NCI-H510A (cell line): ENCODE data around the gene MXD3.
"Not testable (repeated sequence)": the region's sequence is repeated elsewhere in the genome, so short reads cannot be mapped to it uniquely, and the experiment has no call there.

Experiments
- DNase-seq: peaks from one replicate; lab custom pipeline; 2025; lab: John Stamatoyannopoulos, UW

Gene MXD3

DNA sequence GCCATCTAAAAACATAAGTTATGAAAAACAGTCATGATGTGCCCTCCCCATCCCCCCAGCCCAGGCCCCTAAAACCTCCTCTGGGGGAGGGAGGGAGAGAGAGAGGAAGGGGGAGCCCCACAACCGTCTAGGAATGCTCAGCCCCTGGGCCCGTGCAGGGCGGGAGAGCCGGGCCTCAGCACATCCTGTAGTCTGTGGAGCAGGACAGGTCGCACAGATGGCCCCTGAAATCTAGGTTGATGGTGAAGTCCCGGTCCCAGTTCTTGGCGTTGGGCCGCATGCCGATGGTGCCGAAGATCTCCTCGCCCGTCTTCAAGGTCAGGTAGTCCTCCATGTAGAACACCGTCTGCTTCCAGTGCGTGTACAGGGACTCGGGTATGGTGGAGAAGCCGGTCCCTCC is 46.3 kb downstream of the MXD3 start:
- no peak for DNase-seq

DNA sequence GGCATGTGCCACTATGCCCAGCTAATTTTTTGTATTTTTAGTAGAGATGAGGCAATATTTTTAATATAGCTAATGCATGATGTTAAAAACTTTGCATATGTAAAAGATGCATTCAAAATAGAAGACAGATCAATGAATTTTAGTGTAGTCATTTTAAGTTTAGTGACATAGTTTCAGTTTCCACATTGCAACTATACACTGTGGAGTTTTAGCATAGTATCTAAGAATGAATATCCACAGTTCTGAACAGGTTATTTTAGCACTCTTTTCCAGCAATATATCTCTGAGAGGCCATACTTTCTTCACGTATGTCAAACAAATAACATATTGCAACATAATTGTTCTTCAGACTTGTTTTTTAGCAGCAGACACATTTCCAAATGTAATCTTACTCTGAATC is 47.5 kb downstream of the MXD3 start:
- no peak for DNase-seq

DNA sequence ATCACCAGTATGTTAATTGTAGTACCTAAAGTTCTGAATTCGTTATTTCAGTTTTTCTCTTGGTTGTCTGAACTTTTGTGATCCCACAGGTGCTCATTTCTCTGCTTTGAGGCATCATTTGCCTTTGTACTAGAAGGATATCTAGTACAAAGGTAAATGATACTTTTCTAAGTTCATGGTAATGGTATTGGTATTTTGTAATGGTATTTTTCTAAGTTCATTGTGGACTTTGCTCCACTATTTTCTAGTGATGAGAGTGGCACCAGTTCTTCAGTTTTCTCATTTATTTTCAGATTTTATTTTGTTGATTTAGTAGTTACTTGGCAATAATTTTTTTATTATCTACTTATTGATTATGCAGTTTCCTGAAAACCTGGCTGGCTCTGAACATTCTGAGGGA is 50.2 kb downstream of the MXD3 start:
- DNase-seq, result no peak

- no peak for DNase-seq
These were observed 50.7 kb downstream of the MXD3 start for GRCh38 chr5:177260961-177261360.

DNA sequence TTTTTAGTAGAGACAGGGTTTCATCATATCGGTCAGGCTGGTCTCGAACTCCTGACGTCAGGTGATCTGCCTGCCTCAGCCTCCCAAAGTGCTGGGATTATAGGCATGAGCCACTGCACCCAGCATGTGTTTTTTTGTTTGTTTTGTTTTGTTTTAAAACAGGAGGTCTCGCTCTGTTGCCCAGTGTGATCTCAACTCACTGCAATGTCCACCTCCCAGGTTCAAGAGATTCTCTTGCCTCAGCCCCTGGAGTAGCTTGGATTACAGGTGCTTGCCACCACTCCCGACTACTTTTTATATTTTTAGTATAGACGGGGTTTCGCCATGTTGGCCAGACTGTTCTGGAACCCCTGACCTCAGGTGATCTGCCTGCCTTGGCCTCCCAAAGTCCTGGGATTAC is 53.0 kb downstream of the MXD3 start:
- DNase-seq, result not testable (repeated sequence)
